BLaER1 (cell line): ENCODE data around the gene VASH1.

Source experiments
- H3K27ac ChIP-seq: shearing (Covaris generic); formaldehyde crosslinking; 2 replicates; pipeline ENCODE4 v1.8.1; 2022
- H3K27me3 ChIP-seq: shearing (Covaris generic); formaldehyde crosslinking; 2 replicates; pipeline ENCODE4 v1.8.1; 2022
- H3K36me3 ChIP-seq: shearing (Covaris generic); formaldehyde crosslinking; 2 replicates; pipeline ENCODE4 v1.8.1; 2022
- H3K4me1 ChIP-seq: shearing (Covaris generic); formaldehyde crosslinking; 2 replicates; pipeline ENCODE4 v1.8.1; 2022
- H3K4me2 ChIP-seq: shearing (Covaris generic); formaldehyde crosslinking; 2 replicates; pipeline ENCODE4 v1.8.1; 2022
- H3K4me3 ChIP-seq: shearing (Covaris generic); formaldehyde crosslinking; 2 replicates; pipeline ENCODE4 v1.8.1; 2022
- H3K9ac ChIP-seq: shearing (Covaris generic); formaldehyde crosslinking; 2 replicates; pipeline ENCODE4 v1.8.1; 2022
- H3K9me3 ChIP-seq: shearing (Covaris generic); formaldehyde crosslinking; 2 replicates; pipeline ENCODE4 v1.8.1; 2022
- H4K20me1 ChIP-seq: shearing (Covaris generic); formaldehyde crosslinking; 2 replicates; pipeline ENCODE4 v1.8.1; 2022
- Cebpa-rat ChIP-seq: shearing (Covaris generic); IDR thresholded peaks from 2 replicates; pipeline ENCODE4 v1.8.1; 2022

VASH1 gene

GRCh38 chr14:76808990-76809389 is 47.7 kb downstream of the VASH1 start:
- Histone ChIP-seq H3K27me3 (no peaks in the 10 kb centered on the region), H3K4me1 (peaks cover 25% of the 10 kb centered on the region)

GRCh38 chr14:76810525-76810924 is 49.3 kb downstream of the VASH1 start:
- Histone ChIP-seq H3K9ac (peak overlapping the region; percentile 91; the same call in 1 of the 2 replicates), H4K20me1 (peaks cover 17% of the 10 kb centered on the region), H3K36me3 (peaks cover 41% of the 10 kb centered on the region), H3K27ac (no peak overlapping the region), H3K4me1 (peaks cover 25% of the 10 kb centered on the region), H3K27me3 (no peaks in the 10 kb centered on the region), H3K4me2 (peak overlapping the region; percentile 97), H3K9me3 (no peaks in the 10 kb centered on the region), H3K4me3 (no peak overlapping the region)
- no peak for TF ChIP-seq Cebpa-rat

More at GRCh38 chr14:76808990-76809389, 47.7 kb downstream of the VASH1 start:
- H3K27ac ChIP-seq = no peak overlapping the region
- H3K36me3 ChIP-seq = peaks cover 55% of the 10 kb centered on the region
- H3K4me2 ChIP-seq = no peak overlapping the region
- H4K20me1 ChIP-seq = peaks cover 17% of the 10 kb centered on the region
- TF ChIP-seq Cebpa-rat = no peak
- no peak overlapping the region for H3K9ac ChIP-seq
- H3K9me3 ChIP-seq = no peaks in the 10 kb centered on the region
- no peak overlapping the region for H3K4me3 ChIP-seq

- peaks cover 25% of the 10 kb centered on the region for H3K4me1 ChIP-seq
- H3K36me3 ChIP-seq = peaks cover 36% of the 10 kb centered on the region
- H4K20me1 ChIP-seq = peaks cover 17% of the 10 kb centered on the region
- H3K27ac ChIP-seq = no peak overlapping the region
- H3K9ac ChIP-seq = peak overlapping the region; percentile 91; the same call in 1 of the 2 replicates
- TF ChIP-seq Cebpa-rat = no peak
- no peaks in the 10 kb centered on the region for H3K27me3 ChIP-seq
- H3K4me3 ChIP-seq = peak overlapping the region; percentile 89
- H3K9me3 ChIP-seq = no peaks in the 10 kb centered on the region
- H3K4me2 ChIP-seq = peak overlapping the region; percentile 97
These were observed 49.7 kb downstream of the VASH1 start for GRCh38 chr14:76810953-76811400.

- H3K27ac ChIP-seq = no peak overlapping the region
- no peak for TF ChIP-seq Cebpa-rat
- peak overlapping the region; percentile 91 for H3K9ac ChIP-seq
- peaks cover 31% of the 10 kb centered on the region for H3K36me3 ChIP-seq
- H4K20me1 ChIP-seq = peaks cover 12% of the 10 kb centered on the region
- H3K4me2 ChIP-seq = peak overlapping the region; percentile 97
- peaks cover 25% of the 10 kb centered on the region for H3K4me1 ChIP-seq
- no peaks in the 10 kb centered on the region for H3K27me3 ChIP-seq
- H3K4me3 ChIP-seq = peak overlapping the region; percentile 89
- H3K9me3 ChIP-seq = no peaks in the 10 kb centered on the region
These were observed 50.3 kb downstream of the VASH1 start for GRCh38 chr14:76811561-76811960.

GRCh38 chr14:76812093-76812421 is 50.8 kb downstream of the VASH1 start:
- H3K9me3 ChIP-seq = no peaks in the 10 kb centered on the region
- no peak for TF ChIP-seq Cebpa-rat
- H3K27ac ChIP-seq = peak overlapping the region; percentile 86

GRCh38 chr14:76812422-76813383 is 51.4 kb downstream of the VASH1 start, which contains the start of gene ANGEL1:
Gene ANGEL1, minus strand, starts transcription at chr14:76812882. Its CDS starts 55 bp downstream, at chr14:76812827.
- H3K9ac ChIP-seq = peak within 1 kb of the TSS; percentile 91
- H3K4me3 ChIP-seq = peak within 1 kb of the TSS; percentile 89
- H3K27ac ChIP-seq = peak within 1 kb of the TSS; percentile 86
- H3K27me3 ChIP-seq = no peaks in the 10 kb centered on the region
- H3K36me3 ChIP-seq = peaks cover 19% of the 10 kb centered on the region
- H3K4me2 ChIP-seq = peak within 1 kb of the TSS; percentile 97
- no peak for TF ChIP-seq Cebpa-rat
- peaks cover 10% of the 10 kb centered on the region for H4K20me1 ChIP-seq
- peaks cover 25% of the 10 kb centered on the region for H3K4me1 ChIP-seq
- no peaks in the 10 kb centered on the region for H3K9me3 ChIP-seq

More at GRCh38 chr14:76812093-76812421, 50.8 kb downstream of the VASH1 start:
- H3K4me3 ChIP-seq = peak overlapping the region; percentile 89
- peak overlapping the region; percentile 91 for H3K9ac ChIP-seq
- H3K4me1 ChIP-seq = peaks cover 25% of the 10 kb centered on the region
- H3K36me3 ChIP-seq = peaks cover 26% of the 10 kb centered on the region
- peak overlapping the region; percentile 97 for H3K4me2 ChIP-seq
- no peaks in the 10 kb centered on the region for H3K27me3 ChIP-seq
- peaks cover 10% of the 10 kb centered on the region for H4K20me1 ChIP-seq

- Histone ChIP-seq H3K4me3 (no peak overlapping the region), H3K36me3 (no peaks in the 10 kb centered on the region), H4K20me1 (no peaks in the 10 kb centered on the region; the same call in 1 of the 2 replicates), H3K4me1 (peaks cover 25% of the 10 kb centered on the region), H3K9ac (no peak overlapping the region), H3K9me3 (no peaks in the 10 kb centered on the region), H3K4me2 (no peak overlapping the region), H3K27me3 (no peaks in the 10 kb centered on the region), H3K27ac (no peak overlapping the region)
- no peak for TF ChIP-seq Cebpa-rat
These were observed 53.7 kb downstream of the VASH1 start for GRCh38 chr14:76814726-76815645.

- no peak overlapping the region for H3K9ac ChIP-seq
- H3K4me1 ChIP-seq = no peaks in the 10 kb centered on the region
- H3K4me2 ChIP-seq = no peak overlapping the region
- no peaks in the 10 kb centered on the region for H3K27me3 ChIP-seq
- H3K27ac ChIP-seq = no peak overlapping the region
- no peak for TF ChIP-seq Cebpa-rat
- H4K20me1 ChIP-seq = no peaks in the 10 kb centered on the region
- H3K9me3 ChIP-seq = peaks cover 4% of the 10 kb centered on the region; the same call in 1 of the 2 replicates
- no peaks in the 10 kb centered on the region for H3K36me3 ChIP-seq
- no peak overlapping the region for H3K4me3 ChIP-seq
These were observed 59.4 kb downstream of the VASH1 start for GRCh38 chr14:76820700-76821099.

GRCh38 chr14:76826122-76826521 is 64.9 kb downstream of the VASH1 start, which contains the start of gene LRRC74A:
Gene LRRC74A, plus strand, starts transcription at chr14:76826408. Its CDS starts 290 bp downstream, at chr14:76826698.
- Histone ChIP-seq H3K9ac (no peak within 1 kb of the TSS), H3K4me2 (no peak within 1 kb of the TSS), H3K4me1 (no peaks in the 10 kb centered on the region), H3K9me3 (peaks cover 4% of the 10 kb centered on the region; the same call in 1 of the 2 replicates), H4K20me1 (no peaks in the 10 kb centered on the region), H3K27ac (no peak within 1 kb of the TSS), H3K27me3 (no peaks in the 10 kb centered on the region), H3K4me3 (no peak within 1 kb of the TSS), H3K36me3 (no peaks in the 10 kb centered on the region)
- TF ChIP-seq Cebpa-rat = no peak
